HG02623 (cell line): Measurements from ENCODE around the gene HAPLN3.

Experiments
- ATAC-seq: cut with Tn5 transposase; IDR thresholded peaks from one replicate; pipeline ENCODE4 v1.9.1; 2021; ENCODE audit warnings: moderate library complexity; ENCODE audit not compliant: unreplicated experiment

The HAPLN3 gene

DNA sequence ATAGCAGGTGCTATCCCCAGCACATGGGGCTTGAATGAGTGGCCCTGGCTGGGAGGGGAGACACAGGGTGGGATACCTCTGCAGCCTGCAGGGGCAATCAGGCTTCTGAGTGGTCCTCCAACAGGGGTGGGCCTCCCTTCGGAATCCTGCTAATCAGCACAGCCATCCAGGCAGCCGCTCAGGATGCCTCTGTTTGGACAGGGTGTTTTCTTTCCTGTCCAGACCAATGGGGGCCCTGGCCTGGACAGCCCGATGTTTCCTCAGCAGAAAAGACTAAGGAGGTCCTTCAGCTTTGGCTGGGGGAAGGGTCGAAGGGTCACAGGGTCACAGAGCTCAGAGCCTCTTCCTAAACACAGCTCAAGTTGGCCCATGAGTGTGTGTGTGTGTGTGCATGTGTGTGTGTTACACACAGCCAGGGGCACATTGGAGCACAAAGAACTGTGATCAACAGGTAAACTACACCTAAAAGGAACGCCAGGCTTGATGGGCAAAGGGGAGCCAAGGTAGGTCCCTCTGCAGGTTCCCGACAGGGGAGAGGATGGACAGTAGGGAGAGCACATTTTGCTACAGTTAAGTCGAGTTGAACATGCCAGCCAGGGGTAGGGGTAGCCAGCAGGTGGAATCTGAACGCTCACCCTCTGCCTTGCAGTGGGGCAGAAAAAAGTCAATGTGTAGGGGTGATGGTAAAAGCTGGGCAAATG lies 1.1 kb upstream of the HAPLN3 start:
- no peak for ATAC-seq

DNA sequence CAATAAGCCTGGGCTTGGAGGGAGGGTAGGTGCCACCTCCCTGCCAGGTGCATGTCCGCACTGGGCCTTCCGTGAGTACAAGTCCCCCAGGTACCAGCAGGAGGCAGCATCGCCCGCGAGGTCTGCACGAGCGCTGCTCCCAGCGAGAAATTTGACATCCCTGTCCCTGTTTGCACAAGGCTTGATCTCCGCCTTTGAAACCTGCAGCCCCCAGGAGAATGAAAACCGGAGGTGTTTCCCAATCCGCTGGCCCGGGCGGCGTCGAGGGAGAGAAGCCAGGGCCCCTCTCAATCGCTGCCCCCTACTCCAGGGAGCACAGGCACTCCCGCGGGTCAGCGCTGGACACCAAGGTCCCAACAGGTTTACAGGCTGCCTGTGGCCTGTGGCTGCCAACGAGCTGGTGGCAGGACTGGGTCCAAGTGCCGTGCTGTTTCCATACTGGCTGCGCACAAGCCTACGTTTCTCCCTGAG lies 961 bp downstream of the HAPLN3 start:
- ATAC-seq, result peak; percentile 49

DNA sequence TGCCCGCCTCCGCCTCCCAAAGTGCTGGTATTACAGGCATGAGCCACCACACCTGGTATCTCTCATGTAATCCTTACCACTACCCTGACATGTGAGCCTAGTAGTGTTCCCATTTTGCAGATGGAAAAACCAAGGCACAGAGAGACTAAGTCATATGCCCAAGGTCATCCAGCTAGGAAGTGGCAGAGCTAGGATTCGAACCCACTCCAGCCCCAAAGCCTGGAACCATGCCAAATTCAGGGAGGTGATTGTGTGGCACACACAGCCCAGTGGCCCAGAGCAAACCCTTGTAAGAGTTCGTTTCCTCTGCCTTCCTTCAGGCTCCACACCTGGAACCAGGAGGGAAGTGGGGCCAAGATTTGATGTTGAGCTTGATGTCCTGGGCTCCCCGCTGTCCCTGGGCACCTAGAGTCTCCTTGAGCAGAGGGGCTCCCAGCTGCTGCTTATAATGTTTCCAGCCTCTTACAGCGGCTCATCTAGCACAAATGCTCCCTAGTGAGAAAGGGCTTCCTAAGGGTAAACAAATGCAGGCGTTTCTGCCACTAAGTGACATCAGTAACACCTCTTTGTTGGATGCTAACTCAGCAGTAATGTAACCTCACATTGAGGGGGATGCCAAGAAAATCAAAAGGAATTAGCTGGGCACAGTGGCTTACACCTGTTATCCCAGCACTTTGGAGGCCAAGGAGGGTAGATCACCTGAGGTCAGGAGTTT lies 3.6 kb downstream of the HAPLN3 start:
- no peak for ATAC-seq

DNA sequence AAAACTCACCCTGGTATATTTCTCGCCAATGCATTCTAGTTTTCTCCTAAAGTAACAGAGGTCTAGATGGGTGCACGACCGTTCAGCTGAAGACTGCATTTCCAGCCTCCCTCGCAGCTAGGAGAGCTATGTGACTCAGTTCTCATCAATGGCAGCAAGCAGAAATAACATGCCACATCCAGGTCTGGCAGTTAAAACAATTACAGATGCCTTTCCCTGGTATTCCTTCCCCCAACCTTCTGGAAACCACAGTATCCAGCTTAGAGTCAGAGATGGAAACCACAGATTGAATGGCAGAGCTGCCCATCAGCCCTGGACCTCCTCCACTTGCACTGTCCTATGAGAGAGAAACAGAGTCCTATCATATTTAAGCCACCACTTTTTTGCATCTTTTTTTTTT lies 4.8 kb downstream of the HAPLN3 start:
- ATAC-seq, result no peak

DNA sequence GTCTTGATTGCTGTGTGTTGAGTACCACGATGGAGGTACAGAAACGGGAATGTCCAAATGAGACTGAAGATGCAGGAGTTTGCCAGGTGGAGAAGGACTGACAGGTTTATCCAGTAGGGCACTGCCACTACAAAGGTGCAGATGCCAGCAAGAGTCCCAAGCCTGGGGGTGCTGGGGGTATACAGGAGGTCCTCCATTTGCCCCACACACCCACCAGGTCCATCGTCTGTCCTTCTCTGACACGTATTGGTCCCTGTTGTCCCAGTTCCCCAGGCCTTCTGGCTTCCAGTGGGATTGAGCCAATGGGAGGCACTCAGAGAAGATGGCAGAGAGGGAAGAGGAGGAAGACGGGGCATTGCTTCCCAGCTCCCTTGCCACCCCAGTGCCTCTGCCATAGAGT lies 6.6 kb downstream of the HAPLN3 start:
- ATAC-seq, result no peak

DNA sequence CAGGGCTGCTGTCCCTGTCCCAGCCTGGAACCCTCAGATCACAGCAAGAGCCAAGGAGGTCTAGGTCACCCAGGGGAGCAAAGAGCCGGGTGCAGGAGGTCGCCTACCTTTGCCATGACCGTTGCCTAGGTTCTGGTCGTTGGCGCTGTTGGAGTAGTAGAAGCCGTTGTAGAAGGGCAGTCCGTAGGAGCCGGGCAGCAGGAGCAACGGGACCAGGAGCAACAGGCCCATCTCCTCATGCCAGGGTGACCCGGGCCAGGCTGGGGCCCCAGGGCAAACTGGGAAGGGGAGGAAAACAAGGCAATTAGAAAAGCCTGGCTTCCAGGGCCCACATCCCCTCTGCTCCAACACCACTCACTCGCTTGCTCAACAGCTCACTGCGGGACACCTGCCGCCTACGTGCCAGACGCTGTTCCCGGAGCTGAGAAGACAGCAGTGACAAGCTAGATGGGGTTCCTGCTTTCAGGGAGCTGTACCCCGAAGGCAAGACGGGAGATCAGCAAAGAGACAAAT lies 8.2 kb downstream of the HAPLN3 start:
- ATAC-seq, result no peak

DNA sequence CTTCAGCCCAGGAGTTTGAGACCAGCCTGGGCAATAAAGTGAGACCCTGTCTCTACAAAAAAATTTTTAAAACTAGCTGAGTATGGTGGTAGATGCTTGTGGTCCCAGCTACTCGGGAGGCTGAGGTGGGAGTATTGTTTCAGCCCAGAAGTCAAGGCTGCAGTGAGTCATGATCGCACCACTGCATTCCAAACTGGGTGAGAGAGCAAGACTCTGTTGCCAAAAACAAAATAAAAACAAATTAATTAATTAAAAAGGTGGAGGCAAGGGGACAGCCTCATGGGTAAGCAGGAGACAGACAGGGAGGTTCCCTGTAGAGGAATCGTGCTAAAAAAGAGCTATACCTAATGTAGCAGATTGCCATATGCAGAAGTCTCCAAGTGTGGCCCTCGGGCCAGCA lies 12.6 kb downstream of the HAPLN3 start:
- no peak for ATAC-seq

DNA sequence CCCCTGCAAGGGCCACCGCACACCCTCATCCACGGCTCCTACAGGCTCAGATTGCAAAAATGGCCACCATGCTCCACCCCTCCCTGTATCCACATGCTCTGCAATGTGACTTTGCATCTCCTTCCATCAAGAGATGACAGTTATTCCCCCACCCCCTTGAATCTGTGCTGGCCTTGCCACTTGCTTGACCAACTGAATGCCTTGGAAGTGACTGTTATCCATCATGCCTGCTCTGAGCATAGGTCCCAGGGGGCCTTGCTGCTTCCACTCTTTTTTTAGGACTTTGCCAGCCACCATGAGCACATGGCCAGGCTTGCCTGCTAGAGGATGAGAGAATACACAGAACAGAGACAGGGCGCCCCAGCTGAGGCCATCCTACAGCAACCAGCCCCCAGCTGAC lies 13.6 kb downstream of the HAPLN3 start:
- no peak for ATAC-seq

DNA sequence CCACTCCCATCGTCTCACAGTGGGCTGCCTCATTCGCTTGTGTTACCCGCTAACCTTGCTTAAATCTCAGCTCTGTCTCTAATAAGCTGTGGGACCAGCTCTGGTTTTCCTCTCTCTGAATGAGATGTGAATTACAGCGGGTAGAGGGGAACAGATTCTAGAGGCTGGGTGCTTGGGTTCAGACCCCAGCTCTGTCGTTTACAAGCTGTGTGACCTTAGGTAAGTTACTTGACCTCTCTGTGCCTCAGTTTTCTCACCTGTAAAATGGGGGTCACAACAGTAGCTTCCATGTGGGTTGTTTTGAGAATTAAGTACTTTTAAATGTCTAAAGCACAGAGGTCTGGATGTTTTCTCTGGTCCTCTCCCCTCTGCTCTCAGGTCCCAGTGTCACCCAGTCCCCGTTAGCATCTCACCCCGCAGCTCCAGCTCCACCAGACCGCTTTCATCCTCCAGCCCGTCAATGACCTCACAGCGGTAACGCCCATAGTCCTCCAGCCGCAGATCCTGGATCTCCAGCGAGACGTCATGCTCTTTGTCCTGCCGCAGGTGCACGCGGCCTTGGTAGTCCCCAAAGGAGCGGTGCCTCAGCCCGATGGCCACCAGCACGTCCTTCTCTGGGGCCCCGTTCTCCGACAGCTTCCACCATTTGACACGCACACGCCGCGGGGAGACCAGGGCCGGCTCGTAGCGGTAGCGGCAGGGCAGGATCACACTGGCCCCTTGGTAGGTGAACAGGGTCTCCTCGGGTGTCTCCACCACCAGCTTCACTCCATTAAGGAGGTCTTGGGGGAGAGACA lies 14.2 kb downstream of the HAPLN3 start:
- no peak for ATAC-seq

DNA sequence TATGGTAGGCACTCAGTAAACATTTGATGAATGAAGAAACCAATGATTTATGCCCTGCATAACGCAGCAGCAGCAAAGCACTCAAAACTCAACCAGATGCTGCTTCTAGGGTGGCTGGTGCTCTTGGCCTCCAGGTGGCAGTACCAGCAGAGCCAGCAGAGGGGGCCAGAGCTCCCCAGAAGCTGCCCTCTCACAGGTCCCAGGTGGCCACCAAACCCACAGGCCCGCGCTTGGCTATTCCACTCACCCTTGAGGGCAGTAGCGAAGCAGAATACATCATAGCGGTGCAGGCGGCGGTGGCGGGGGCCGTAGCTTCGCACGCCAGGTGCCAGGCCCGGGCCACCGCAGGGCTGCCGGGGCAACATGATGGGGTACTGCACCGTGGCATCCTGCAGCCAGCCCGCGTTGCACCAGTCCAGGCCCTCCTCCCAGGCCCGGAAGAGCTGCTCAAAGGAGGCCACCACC lies 16.6 kb downstream of the HAPLN3 start:
- peak; percentile 63 for ATAC-seq

DNA sequence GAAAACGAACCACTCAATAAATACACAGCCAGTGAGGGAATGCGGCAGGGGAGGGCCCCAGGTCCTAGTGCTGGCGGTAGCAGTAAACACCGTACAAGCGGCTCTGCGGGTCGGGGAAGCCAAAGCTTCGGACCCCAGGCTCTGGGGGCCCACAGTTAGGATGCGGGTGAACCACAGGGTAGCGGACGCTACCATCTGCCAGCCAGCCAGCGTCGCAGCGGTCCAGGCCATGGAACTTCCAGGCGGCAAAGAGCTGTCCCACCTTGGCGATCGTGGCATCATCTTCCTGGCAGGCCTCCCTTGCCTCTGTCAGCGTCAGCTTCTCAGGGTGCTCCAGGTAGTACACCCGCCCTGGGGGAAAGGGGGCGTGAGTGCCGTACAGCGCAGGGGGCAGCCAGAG lies 17.4 kb downstream of the HAPLN3 start:
- no peak for ATAC-seq

DNA sequence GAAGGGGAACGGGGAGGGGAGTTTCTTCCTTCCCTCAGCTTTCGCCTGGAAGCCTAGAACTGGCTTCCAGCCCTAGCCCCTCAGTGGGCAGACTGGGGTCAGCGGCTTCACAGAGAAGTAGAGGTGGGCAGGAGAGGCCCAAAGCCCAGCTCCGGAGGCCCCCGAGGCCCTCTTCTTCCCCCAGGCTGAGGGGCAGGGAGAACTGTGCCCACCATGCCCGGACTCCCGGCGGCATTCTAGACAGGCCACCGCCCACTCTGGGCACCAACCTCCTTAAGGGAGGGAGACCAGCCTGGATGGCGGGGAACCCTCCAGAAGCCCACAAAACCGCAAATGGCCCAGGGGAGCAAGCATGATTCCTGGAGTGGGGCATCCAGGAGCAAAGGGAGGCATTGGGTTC lies 17.9 kb downstream of the HAPLN3 start:
- ATAC-seq, result no peak

DNA sequence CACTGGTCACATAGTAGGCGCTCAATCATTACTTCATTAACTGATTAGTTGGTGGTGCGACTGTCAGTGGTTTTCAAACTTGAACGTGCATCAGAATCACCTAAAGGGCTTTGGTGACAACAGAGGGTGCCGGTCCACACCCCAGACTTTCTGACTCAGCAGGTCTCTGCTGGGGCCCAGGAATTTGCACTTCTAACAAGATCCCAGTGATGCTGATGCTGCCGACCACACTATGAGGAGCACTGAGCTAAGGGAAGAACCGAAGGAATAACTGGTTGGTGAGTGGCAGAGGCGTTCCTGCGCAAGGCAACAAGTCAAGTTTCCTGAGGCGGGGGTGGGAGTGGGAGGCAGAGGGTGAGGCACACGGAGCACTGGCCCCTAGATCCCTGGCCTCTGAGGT lies 18.8 kb downstream of the HAPLN3 start:
- ATAC-seq, result no peak

DNA sequence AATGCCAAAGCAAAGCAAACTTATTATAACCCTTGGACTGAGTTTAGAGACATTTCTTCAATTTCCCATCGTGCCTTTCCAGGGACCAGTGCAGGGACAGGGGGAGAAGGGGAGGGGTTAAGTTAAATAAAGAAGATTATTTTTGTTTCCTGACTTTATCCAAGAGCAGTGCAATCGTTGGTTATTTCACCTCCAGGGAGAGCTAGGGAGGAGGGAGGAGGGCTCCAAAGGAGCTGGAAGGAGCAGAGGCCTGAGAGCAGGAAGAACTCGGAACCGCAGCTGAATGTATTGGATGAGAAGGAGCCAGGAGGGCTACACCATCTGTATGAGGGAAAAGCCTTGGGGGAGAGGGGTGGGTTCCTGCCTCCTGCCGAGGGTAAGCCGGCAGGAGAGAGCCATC lies 20.7 kb downstream of the HAPLN3 start:
- ATAC-seq, result no peak

DNA sequence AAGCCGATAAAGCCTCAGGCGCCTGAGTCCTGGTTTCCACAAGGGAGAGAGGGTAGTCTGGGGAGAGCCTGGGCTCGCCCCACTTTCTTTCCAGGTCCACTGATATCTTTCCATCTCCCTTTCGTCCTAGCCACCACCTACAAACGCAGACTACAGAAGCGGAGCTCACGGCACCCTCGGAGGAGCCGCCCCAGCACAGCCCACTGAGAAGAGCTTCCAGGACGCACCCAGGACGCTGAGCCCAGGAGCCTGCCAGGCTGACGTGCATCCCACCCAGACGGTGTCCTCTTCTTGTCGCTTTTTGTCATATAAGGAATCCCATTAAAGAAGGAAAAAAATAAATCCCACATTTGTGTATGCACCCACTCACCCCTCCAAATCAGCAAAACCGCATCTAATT lies 21.1 kb downstream of the HAPLN3 start:
- no peak for ATAC-seq

DNA sequence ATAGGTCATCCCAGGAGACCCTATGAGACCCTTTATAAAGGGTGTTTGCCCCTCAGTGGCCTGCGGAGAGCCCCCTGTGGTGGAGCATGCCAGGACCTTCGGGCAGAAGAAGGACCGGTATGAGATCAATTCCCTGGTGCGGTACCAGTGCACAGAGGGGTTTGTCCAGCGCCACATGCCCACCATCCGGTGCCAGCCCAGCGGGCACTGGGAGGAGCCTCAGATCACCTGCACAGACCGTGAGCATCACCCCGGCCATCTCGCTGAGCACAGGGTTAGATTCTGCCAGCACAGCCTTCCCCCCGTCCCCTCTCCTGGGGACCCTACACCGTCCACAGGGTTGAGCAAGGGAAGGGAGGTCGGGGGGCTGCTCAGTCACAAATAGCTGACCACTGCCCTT lies 21.6 kb downstream of the HAPLN3 start:
- no peak for ATAC-seq

DNA sequence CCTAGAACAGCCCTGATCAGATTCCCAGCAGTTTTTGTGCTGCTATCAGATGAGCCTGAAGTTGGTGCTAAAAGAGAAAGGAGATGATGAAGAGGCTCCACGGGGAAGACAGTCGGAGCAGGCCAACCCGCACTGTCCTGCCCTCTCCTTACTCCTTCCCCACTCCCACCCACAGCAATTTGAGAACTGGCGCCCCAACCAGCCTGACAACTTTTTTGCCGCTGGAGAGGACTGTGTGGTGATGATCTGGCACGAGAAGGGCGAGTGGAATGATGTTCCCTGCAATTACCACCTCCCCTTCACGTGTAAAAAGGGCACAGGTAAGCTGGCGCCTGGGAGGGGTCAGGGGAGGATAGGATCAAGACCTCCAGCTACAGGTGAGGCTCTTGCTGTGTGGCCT lies 22.6 kb downstream of the HAPLN3 start:
- no peak for ATAC-seq

DNA sequence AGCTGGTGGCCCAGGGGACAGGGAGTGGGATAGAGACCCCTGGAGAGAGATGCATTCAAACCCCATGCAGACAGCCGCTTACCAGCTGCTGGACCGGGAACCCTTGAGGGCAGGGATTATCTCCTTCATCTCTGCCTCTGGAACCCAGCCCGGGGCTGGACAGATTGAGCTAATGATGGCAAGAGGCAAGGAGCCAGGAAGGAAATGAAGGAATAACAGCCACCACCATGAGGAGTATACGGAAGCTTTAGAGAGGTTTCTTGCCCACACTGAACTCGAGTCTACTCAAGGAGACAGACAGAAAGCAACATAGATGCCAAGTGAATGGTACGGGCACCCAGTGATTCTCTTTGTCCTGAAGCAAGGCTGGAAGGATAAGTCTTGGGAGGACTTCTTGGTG lies 23.2 kb downstream of the HAPLN3 start:
- no peak for ATAC-seq

DNA sequence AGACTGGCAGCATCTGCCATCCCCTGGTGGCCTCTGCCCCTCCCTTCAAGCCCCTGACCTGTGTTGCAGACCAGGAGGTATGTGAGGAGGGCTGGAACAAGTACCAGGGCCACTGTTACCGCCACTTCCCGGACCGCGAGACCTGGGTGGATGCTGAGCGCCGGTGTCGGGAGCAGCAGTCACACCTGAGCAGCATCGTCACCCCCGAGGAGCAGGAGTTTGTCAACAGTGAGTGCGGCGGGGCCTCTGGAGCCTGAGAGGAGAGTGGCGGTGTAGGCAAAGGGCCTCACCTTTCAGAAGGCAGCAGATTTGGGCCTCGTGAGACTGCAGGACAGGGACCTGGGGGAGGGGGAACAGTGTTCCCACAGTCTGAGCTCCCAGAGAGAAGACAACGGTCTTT lies 24.0 kb downstream of the HAPLN3 start:
- ATAC-seq, result no peak

DNA sequence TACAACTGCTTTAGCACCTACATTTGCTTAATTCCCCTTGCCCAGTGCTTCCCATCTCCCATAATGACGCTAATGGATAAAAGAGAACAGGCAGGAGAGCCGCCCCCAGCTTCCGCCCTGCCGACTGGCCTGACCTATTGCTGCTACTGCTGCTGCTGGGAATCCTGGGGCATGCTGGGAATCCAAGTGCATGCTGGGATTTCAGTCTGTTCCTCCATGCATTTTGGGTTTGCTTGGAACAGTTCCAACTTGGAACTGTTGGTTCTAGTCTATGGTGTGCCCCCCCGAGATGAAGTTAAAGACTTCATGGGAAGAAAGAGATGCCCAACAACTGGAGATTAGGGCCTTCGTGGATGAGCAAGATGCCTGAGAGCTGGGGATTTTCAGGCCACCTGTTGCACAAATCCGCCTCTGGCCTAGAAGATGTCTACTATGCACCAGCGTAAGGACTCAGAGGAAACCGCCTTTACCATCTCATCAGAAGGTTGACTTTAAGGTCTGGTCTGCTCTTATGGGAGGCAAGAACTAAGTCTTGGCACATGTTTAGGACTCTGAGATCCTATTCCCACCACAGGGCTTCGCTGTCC lies 29.0 kb downstream of the HAPLN3 start:
- ATAC-seq, result no peak

DNA sequence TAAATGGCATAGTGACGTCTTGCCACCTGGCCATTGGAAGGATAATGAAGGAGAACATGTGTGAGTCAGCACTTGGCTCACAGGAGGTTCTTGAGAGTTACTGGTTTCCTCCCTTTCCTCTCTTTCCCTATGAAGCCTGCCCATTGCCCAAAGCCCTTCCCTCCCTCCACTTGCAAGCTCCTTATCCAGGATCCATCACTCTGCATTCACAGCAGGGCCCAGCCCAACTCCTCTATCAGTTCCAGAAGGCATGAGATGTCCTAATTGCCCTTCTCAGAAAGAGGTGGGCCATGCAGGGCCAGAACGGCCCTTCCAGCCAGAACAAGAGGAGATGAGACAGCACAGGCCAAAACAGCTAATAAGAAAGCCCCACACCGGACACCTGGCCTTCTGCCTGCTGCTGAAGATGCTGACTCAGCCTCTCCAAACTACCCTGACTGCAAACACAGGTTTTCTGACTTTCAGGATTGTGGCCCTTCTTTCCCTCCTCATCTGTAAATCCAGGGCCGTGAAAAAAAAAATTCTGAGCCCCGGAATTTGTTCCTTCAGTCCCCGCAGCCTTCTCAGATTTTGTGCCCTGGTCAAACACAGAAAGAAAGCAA lies 29.7 kb downstream of the HAPLN3 start:
- no peak for ATAC-seq
